GM21528 (cell line): ENCODE measurements around the gene UBAP1.
"Not testable (repeated sequence)": the region's sequence is repeated elsewhere in the genome, so short reads cannot be mapped to it uniquely, and the experiment has no call there.

Experiments
- ATAC-seq: cut with Tn5 transposase; IDR thresholded peaks from one replicate; pipeline ENCODE4 v1.9.1; 2021; ENCODE audit warnings: mild to moderate bottlenecking, moderate library complexity; ENCODE audit not compliant: unreplicated experiment, low FRiP score

Gene UBAP1

GRCh38 chr9:34218446-34218845 is 39.6 kb downstream of the UBAP1 start:
- ATAC-seq = no peak

DNA sequence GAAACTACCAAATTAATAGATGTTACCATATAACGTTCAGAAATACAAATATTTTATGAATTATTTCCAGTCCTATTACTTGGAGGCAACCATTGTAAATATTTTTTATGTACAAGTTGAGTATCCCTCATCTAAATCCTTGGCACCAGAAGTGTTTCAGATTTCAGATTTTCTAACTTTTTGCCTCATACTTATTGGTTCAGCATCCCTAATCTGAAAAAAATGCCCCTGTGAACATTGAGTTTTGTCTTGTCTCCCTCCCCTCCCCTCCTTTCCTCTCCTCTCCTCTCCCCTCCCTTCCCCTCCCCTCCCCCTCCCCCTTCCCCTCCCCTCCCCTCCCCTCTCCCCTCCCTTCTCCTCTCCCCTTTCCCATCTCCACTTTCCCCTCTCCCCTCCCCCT is 40.6 kb downstream of the UBAP1 start:
- no peak for ATAC-seq

GRCh38 chr9:34220218-34220617 is 41.4 kb downstream of the UBAP1 start:
- no peak for ATAC-seq

GRCh38 chr9:34224349-34224748 is 45.5 kb downstream of the UBAP1 start:
- no peak for ATAC-seq

GRCh38 chr9:34226144-34226760 is 47.4 kb downstream of the UBAP1 start:
- ATAC-seq = not testable (repeated sequence)

GRCh38 chr9:34227445-34227844 is 48.6 kb downstream of the UBAP1 start:
- ATAC-seq = no peak

DNA sequence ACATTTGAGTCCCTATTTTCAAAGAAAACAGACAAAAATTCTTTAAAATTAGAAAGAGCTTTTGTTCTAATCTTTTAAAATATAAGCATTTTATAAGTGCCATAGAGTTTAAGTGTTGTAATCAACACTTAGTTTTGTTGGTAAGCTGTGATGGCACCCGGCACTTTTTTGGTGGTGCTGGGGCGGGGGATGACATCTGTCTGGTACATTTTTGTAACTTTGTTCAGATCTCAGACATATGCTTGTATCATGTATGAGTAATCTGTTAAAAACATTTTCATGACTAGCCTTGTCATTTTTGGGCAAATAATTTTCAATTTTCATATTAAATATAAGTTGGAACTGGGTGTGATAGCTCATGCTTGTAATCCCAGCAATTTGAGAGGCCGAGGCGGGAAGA is 51.7 kb downstream of the UBAP1 start:
- ATAC-seq = no peak

DNA sequence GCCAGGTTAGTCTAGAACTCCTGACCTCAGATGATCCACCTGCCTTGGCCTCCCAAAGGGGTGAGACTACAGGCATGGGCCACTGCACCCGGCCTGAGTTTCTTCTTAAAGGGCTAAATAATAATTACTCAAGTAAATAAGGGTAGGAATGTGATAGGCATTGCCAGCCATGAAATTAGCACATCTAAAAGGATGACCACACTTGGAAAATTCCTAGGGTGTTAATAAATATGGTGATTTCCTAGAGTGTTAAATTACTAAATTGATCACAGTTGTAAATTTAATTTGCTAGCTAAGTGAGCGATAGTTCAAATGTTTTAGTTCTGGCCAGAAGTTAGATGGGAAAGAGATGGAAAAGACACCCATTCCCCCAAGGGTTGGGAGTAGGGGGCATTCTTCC is 53.4 kb downstream of the UBAP1 start:
- ATAC-seq = no peak

DNA sequence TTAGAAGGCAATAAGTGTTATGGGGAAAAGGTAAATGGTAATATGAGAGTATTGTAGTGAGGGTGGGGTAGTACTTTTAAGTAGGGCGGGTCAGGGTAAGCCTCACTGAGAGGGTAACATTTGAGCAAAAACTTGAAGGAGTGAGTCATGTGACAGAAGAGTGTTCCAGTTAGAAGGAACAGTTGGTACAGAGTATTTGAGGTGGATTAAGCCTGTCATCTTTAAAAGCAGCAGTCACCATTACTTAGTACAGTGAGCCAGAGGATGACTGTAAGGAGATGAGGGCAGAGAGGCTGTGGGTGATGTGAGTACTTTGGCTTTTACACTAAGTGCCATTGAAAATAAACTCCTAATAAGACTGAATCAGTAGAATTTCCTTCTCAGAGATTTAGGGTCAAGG is 54.8 kb downstream of the UBAP1 start:
- no peak for ATAC-seq

DNA sequence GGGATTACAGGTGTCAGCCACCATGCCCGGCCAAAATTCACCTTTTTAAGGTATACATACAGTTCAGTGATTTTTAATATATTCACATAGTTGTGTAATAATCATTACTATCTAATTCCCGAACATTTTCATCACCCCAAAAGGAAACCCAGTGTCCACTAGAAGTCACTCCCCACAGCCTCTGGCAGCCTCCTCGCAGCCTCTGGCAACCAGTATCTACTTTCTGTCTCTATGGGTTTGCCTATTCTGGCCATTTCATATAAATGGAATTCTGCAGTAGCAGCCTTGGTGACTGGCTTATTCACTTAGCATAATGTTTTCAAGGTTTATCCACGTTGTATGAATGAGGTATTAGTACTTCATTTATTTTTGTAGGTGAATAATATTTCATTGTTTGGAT is 59.0 kb downstream of the UBAP1 start:
- ATAC-seq = no peak

GRCh38 chr9:34240006-34240405 is 61.2 kb downstream of the UBAP1 start:
- no peak for ATAC-seq

DNA sequence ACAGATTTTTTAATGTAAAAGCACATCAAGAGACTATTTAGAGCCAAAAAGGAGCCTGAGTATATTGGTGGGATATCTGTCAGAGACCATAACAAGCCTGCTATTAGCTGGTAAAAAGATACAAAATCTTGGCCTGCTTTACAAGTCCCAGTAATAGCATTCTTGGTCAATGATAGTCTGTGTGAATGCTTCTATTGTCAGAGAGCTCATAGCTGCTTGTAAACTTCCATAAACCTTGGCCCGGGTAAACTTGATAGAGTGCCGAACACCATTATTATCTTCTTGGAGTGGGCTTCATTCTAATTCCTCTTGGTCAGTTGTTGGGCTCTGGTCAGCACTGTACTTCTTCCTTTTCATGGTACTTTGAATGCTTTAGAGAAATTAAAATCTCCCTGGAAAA is 64.0 kb downstream of the UBAP1 start:
- ATAC-seq = no peak

DNA sequence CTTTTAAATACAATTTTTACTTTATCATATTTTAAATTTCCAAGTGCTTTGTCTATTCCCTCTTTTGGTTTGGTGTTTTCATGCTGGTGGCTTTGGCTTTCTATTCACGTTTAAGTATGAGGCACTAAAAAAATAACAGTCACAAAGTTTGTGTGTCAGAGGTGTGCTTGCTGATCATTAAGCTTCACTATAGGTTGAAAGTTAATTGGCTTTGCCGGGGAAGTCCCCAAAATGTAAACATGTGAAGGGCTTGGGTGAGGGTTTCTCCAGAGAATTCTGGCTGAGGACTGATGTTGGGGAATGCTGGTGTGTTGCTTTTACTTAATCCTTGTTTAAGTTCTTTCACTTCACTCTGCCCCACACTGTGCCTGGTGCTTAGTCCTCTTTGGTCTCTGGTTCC is 66.4 kb downstream of the UBAP1 start:
- not testable (repeated sequence) for ATAC-seq

- no peak for ATAC-seq
Observed at GRCh38 chr9:34246453-34246852, 67.6 kb downstream of the UBAP1 start.

DNA sequence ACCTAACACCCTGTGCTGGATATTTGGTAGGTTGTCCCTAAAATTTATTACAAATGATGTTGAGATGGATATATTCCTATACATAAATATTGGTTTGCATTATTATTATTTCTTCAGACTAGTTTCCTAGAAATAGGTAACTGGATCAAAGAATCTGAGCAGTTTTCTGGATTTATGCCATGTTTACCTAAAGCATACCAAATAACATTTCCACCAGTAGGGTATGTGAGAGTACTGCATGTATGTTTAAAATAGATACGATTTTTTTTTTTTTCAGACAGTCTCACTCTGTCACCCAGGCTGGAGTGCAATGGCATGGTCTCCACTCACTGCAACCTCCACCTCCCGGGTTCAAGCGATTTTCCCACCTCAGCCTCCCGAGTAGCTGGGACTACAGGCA is 68.9 kb downstream of the UBAP1 start:
- ATAC-seq = not testable (repeated sequence)

- ATAC-seq = no peak
Observed at GRCh38 chr9:34249274-34249673, 70.4 kb downstream of the UBAP1 start.

- ATAC-seq = no peak
Observed at GRCh38 chr9:34250721-34251120, 71.9 kb downstream of the UBAP1 start.

DNA sequence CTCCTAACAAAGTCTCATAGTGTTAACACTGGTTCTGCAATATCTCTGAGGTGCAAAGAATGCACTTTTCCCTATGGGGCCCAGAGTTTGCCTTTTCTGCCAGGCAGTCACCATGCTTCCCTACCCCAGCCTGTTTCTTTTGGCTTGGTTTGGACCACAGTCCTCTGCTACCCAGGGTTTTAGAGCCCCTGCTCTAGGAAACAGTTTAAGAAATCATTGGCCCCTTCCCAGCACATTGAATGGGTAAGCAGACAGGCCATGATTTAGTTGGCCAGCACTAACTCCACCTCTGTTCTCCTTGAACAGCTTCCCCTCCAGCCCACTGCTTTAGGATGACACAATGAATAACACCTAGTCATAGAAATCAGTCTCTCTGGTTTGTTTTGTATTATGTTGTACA is 73.2 kb downstream of the UBAP1 start:
- no peak for ATAC-seq

- ATAC-seq = no peak
Observed at GRCh38 chr9:34252670-34253459, 74.0 kb downstream of the UBAP1 start.

DNA sequence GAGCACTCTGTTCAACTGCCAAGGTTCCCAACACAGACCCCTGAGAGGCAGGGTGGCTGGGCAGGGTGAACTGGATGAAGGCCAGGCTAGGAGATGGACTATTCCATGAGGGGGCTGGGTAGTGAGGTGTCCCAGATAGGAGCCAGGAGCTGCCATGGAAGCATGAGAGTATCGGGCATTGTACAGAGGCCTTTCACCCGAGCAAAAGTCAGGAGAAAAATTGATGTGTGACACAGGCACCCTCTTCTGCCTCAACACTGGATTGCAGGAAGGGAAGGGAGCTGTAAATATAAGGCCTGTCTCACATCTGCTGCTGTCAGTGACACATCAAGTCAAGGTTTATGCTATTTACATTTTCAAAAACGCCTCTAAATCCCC is 74.6 kb downstream of the UBAP1 start:
- ATAC-seq = no peak

- ATAC-seq = no peak
Observed at GRCh38 chr9:34254141-34254913, 75.5 kb downstream of the UBAP1 start.
